ENCODE data around the gene ARHGAP44.

Gene ARHGAP44

GRCh38 chr17:12907477-12907876 lies 118.2 kb downstream of the ARHGAP44 start:
- DNase-seq: no peak

GRCh38 chr17:12909046-12909445 lies 119.7 kb downstream of the ARHGAP44 start:
- no peak for DNase-seq

GRCh38 chr17:12909511-12909910 lies 120.2 kb downstream of the ARHGAP44 start:
- no peak for DNase-seq

GRCh38 chr17:12911239-12911638 lies 121.9 kb downstream of the ARHGAP44 start:
- DNase-seq: no peak

- no peak for DNase-seq
Observed at GRCh38 chr17:12917399-12917798, 128.1 kb downstream of the ARHGAP44 start.

- no peak for DNase-seq
Observed at GRCh38 chr17:12918142-12918541, 128.8 kb downstream of the ARHGAP44 start.

GRCh38 chr17:12922120-12922519 lies 132.8 kb downstream of the ARHGAP44 start:
- no peak for DNase-seq

- no peak for DNase-seq
Observed at GRCh38 chr17:12924614-12925013, 135.3 kb downstream of the ARHGAP44 start.

- DNase-seq: no peak
Observed at GRCh38 chr17:12927001-12927400, 137.7 kb downstream of the ARHGAP44 start.

- no peak for DNase-seq
Observed at GRCh38 chr17:12927541-12928425, 138.5 kb downstream of the ARHGAP44 start.

- no peak for DNase-seq
Observed at GRCh38 chr17:12928736-12929135, 139.4 kb downstream of the ARHGAP44 start.

- DNase-seq: no peak
Observed at GRCh38 chr17:12936501-12936900, 147.2 kb downstream of the ARHGAP44 start.

- no peak for DNase-seq
Observed at GRCh38 chr17:12940699-12941098, 151.4 kb downstream of the ARHGAP44 start.

GRCh38 chr17:12947047-12947446 lies 157.7 kb downstream of the ARHGAP44 start:
- DNase-seq: no peak

- no peak for DNase-seq
Observed at GRCh38 chr17:12952012-12952411, 162.7 kb downstream of the ARHGAP44 start.

- no peak for DNase-seq
Observed at GRCh38 chr17:12953156-12953555, 163.9 kb downstream of the ARHGAP44 start.

GRCh38 chr17:12955521-12955920 lies 166.2 kb downstream of the ARHGAP44 start:
- no peak for DNase-seq

- no peak for DNase-seq
Observed at GRCh38 chr17:12958786-12959185, 169.5 kb downstream of the ARHGAP44 start.

GRCh38 chr17:12959441-12959840 lies 170.1 kb downstream of the ARHGAP44 start:
- no peak for DNase-seq

- no peak for DNase-seq
Observed at GRCh38 chr17:12961655-12962054, 172.4 kb downstream of the ARHGAP44 start.

- DNase-seq: no peak
Observed at GRCh38 chr17:12963505-12963904, 174.2 kb downstream of the ARHGAP44 start.

GRCh38 chr17:12964162-12964561 lies 174.9 kb downstream of the ARHGAP44 start:
- DNase-seq: no peak

- no peak for DNase-seq
Observed at GRCh38 chr17:12964840-12965239, 175.5 kb downstream of the ARHGAP44 start.

- DNase-seq: no peak
Observed at GRCh38 chr17:12965988-12966387, 176.7 kb downstream of the ARHGAP44 start.

- no peak for DNase-seq
Observed at GRCh38 chr17:12966413-12966812, 177.1 kb downstream of the ARHGAP44 start.
